Vein endothelial cell (primary cell): Measurements from ENCODE around the gene STUB1. TPM values are rescaled to one million over a fixed set of nuclear protein-coding genes. Genes with fewer than 3 reads are reported as not detected.

Experiments used
- total RNA-seq: library from RNA; depleted of rRNA; stranded (reverse); fragments of >200 nt; gene quantifications from 2 replicates; pipeline ENCODE4 v1.2.3, GENCODE V29; 2012

STUB1 gene
- total RNA-seq = 115 and 135 TPM in 2 replicates

GRCh38 chr16:679814-680624 lies at the start of gene STUB1:
STUB1 (plus strand) TSS chr16:680410; CDS start chr16:680526, 116 bp downstream.

GRCh38 chr16:630815-631405 lies 49.3 kb upstream of the STUB1 start, which contains the start of gene WFIKKN1:
WFIKKN1 (plus strand) TSS chr16:630985; CDS start chr16:631254, 269 bp downstream.

GRCh38 chr16:636206-637080 lies 43.8 kb upstream of the STUB1 start, which contains the start of gene METTL26:
METTL26 (minus strand) TSS chr16:636305; CDS start chr16:636290, 15 bp downstream.

GRCh38 chr16:641326-642188 lies 38.7 kb upstream of the STUB1 start, which contains the start of gene MCRIP2:
MCRIP2 (plus strand) TSS chr16:641828; CDS start chr16:641992, 164 bp downstream.

GRCh38 chr16:648781-649589 lies 31.2 kb upstream of the STUB1 start, which contains the start of gene WDR90:
WDR90 (plus strand) TSS chr16:649365; CDS start chr16:649417, 52 bp downstream.

GRCh38 chr16:667780-668518 lies 12.3 kb upstream of the STUB1 start, which contains the start of gene RHOT2:
RHOT2 (plus strand) TSS chr16:668132; CDS start chr16:668200, 68 bp downstream.

GRCh38 chr16:674968-675883 lies 5.0 kb upstream of the STUB1 start, which contains the start of gene RHBDL1:
RHBDL1 (plus strand) TSS chr16:675671; CDS start chr16:675791, 120 bp downstream.

GRCh38 chr16:684071-684794 lies 4.0 kb downstream of the STUB1 start, which contains the start of gene JMJD8:
JMJD8 (minus strand) TSS chr16:684334; CDS start chr16:684319, 15 bp downstream.

GRCh38 chr16:705431-706188 lies 25.4 kb downstream of the STUB1 start, which contains the start of gene FBXL16:
FBXL16 (minus strand) TSS chr16:705801; CDS start chr16:697405, 8,396 bp downstream.

GRCh38 chr16:714558-715476 lies 34.6 kb downstream of the STUB1 start, which contains the start of gene METRN:
METRN (plus strand) TSS chr16:715118; CDS start chr16:715290, 172 bp downstream.

GRCh38 chr16:720990-721764 lies 41.0 kb downstream of the STUB1 start, which contains the start of gene ANTKMT:
ANTKMT (plus strand) TSS chr16:721146; CDS start chr16:721275, 129 bp downstream.

GRCh38 chr16:726438-727290 lies 46.5 kb downstream of the STUB1 start, which contains the start of the genes CCDC78 and HAGHL:
CCDC78 (minus strand) TSS chr16:726443; CDS start chr16:726367, 76 bp downstream.
HAGHL (plus strand) TSS chr16:727106; CDS start chr16:727510, 404 bp downstream.

